Measurements from ENCODE around the gene EIF4B. TPM values are rescaled to one million over a fixed set of nuclear protein-coding genes. Genes with fewer than 3 reads are reported as not detected.

EIF4B gene
- polyA plus RNA-seq, 1 of the 3 experiments (the other 2 are of a cell fraction), result 267 TPM

DNA sequence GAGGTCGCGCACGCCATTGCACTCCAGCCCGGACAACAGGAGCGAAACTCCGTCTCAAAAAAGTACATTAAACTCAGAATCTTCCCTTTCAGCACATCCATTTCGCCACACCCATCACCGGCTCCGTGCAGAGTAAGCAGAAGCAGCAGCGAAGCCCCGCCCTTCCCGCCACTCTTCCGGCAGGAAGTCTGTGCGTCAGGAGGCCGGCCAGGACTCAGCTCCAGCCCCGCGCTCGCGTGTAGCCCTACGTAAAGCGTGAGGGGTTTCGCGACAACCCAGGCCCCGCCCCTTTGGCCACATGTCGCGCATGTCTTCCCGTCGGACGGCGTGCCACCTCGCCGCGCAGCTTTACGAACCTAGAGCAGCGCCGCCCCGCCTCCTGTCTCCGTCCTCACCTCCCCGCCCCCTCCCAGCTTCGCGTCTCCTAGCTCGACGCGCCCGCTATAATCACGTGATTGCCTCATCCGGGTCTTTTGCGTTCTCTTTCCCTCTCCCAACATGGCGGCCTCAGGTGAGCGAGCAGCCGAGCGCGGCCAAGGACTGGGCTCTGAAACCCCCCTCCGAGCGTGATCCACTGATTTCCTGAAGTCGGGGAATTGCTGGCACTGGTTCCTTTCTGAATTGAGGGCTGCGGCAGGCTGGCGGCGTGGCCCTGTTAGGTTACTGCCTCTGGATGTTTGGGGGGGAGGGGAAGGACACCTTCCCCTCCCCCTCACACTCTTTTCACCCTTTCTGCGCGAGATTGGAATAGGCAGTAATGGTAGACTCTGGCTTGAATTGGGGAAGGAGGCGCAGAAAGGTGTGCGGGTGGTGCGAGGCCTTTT is at the start of gene EIF4B (continued):
- TF ChIP-seq REST (IDR thresholded peaks at IDR 0.05; ENCODE audit: low read depth, low read length) (no peak; the same call in none of the 2 replicates), RCOR1 (IDR thresholded peaks at IDR 0.05; ENCODE audit: low read length) (no peak), EZH2phosphoT487 (IDR thresholded peaks at IDR 0.05; ENCODE audit: borderline replicate concordance, low read depth) (no peak), TCF12 (IDR thresholded peaks at IDR 0.05) (peak; percentile 27; the same call in 1 of the 2 replicates), FOXM1 (IDR thresholded peaks at IDR 0.05; ENCODE audit: low read depth) (no peak), JUND (IDR thresholded peaks at IDR 0.05) (no peak), RAD21 (IDR thresholded peaks at IDR 0.05; ENCODE audit: low read length) (no peak), ELF1 (IDR thresholded peaks at IDR 0.05) (peak; percentile 60; the same call in 1 of the 2 replicates), RXRA (IDR thresholded peaks at IDR 0.05; ENCODE audit: borderline replicate concordance, low read depth) (no peak), NFIC (IDR thresholded peaks at IDR 0.05; ENCODE audit: borderline replicate concordance) (peak; percentile 33; the same call in 1 of the 2 replicates), TEAD4 (IDR thresholded peaks at IDR 0.05; ENCODE audit: borderline replicate concordance, insufficient read depth) (no peak), SMC3 (IDR thresholded peaks at IDR 0.05; ENCODE audit: low read depth, low read length) (no peak), RFX5 (IDR thresholded peaks at IDR 0.05; ENCODE audit: low read length) (no peak)
- TF ChIP-seq, protein P1, sequence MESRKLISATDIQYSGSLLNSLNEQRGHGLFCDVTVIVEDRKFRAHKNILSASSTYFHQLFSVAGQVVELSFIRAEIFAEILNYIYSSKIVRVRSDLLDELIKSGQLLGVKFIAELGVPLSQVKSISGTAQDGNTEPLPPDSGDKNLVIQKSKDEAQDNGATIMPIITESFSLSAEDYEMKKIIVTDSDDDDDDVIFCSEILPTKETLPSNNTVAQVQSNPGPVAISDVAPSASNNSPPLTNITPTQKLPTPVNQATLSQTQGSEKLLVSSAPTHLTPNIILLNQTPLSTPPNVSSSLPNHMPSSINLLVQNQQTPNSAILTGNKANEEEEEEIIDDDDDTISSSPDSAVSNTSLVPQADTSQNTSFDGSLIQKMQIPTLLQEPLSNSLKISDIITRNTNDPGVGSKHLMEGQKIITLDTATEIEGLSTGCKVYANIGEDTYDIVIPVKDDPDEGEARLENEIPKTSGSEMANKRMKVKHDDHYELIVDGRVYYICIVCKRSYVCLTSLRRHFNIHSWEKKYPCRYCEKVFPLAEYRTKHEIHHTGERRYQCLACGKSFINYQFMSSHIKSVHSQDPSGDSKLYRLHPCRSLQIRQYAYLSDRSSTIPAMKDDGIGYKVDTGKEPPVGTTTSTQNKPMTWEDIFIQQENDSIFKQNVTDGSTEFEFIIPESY (IDR thresholded peaks at IDR 0.05; ENCODE audit: borderline replicate concordance, low read depth), result no peak
- TF ChIP-seq, protein P2, sequence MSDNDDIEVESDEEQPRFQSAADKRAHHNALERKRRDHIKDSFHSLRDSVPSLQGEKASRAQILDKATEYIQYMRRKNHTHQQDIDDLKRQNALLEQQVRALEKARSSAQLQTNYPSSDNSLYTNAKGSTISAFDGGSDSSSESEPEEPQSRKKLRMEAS (IDR thresholded peaks at IDR 0.05; ENCODE audit: low read depth), result peak; percentile 90

GRCh38 chr12:52956987-52957386 is 49.3 kb upstream of the EIF4B start:
- Histone ChIP-seq H3K4me2 (no peak overlapping the region), H3K79me2 (ENCODE audit: insufficient read depth) (no peaks in the 10 kb centered on the region), H3K27ac (ENCODE audit: low read depth in 2 of 2, low read length in 1 of 2) (no peak overlapping the region), H3K4me3 (ENCODE audit: low read depth in 2 of 2, low read length in 1 of 2) (no peak overlapping the region), H3K9me3 (no peaks in the 10 kb centered on the region), H3K9ac (no peak overlapping the region), H4K20me1 (ENCODE audit: insufficient read depth) (no peaks in the 10 kb centered on the region), H3K36me3 (replicated peaks in 1 of 2; ENCODE audit: control insufficient read depth in 1 of 2, insufficient read depth in 2 of 2, low read length in 1 of 2) (no peaks in the 10 kb centered on the region), H3K9me2 (no peaks in the 10 kb centered on the region), H2AFZ (ENCODE audit: low read depth) (no peak overlapping the region), H3K27me3 (ENCODE audit: insufficient read depth) (no peaks in the 10 kb centered on the region), H3K4me1 (ENCODE audit: control insufficient read depth in 1 of 2, insufficient read depth in 2 of 2, low read depth in 1 of 2, low read length in 1 of 2) (no peaks in the 10 kb centered on the region), H3F3A (replicated peaks; ENCODE audit: insufficient read depth) (peaks cover 10% of the 10 kb centered on the region)
- ChIA-PET CTCF (interaction anchor here (1.3 to 2.9 kb wide), 4 partner anchors 24 to 585 kb away, joined by 3 to 14 read pairs (median 10); no protein-coding TSS in a partner anchor), POLR2A (no interaction called here)
- 47% methylated on average over 5 of the region's 5 CpGs for WGBS (ENCODE audit: low lambda C conversion rate)
- no peak for DNase-seq
- TF ChIP-seq, protein P3, sequence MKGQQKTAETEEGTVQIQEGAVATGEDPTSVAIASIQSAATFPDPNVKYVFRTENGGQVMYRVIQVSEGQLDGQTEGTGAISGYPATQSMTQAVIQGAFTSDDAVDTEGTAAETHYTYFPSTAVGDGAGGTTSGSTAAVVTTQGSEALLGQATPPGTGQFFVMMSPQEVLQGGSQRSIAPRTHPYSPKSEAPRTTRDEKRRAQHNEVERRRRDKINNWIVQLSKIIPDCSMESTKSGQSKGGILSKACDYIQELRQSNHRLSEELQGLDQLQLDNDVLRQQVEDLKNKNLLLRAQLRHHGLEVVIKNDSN (IDR thresholded peaks at IDR 0.05; ENCODE audit: borderline replicate concordance, low read depth), result no peak
- TF ChIP-seq, protein P2 (IDR thresholded peaks at IDR 0.05; ENCODE audit: low read depth), result no peak
- TF ChIP-seq FOXJ3 (CRISPR knock-in tag; IDR thresholded peaks at IDR 0.05) (no peak), YY1 (IDR thresholded peaks at IDR 0.05; ENCODE audit: low read depth) (no peak), REST (IDR thresholded peaks at IDR 0.05; ENCODE audit: low read depth, low read length) (no peak), SIN3A (IDR thresholded peaks at IDR 0.05; ENCODE audit: borderline replicate concordance, low read depth, low read length) (no peak), MXI1 (IDR thresholded peaks at IDR 0.05; ENCODE audit: low read depth, low read length) (no peak), MEF2A (IDR thresholded peaks at IDR 0.05; ENCODE audit: borderline replicate concordance, low read depth) (no peak)
